CD14-positive monocyte (primary cell): Measurements from ENCODE around the gene DGKB. TPM values are rescaled to one million over a fixed set of nuclear protein-coding genes. Genes with fewer than 3 reads are reported as not detected.

Experiments used
- DNase-seq, 3 donors: peaks; one replicate each; pipeline ENCODE4 v3.0.0-alpha.2; 2011 to 2022
- H2AFZ ChIP-seq: 2 replicates; pipeline ENCODE4 v1.6.0; 2012; ENCODE audit warnings: mild to moderate bottlenecking, low read depth, low read length, inconsistent platforms; ENCODE audit not compliant: insufficient read depth, poor library complexity, severe bottlenecking
- H3K27ac ChIP-seq, 2 donors: 1 replicate in 1 of 2; 2 replicates in 1 of 2; pipeline ENCODE4 v1.5.1; 2012 to 2013; ENCODE audit warnings: low read length in 2 of 2, control low read depth in 1 of 2, inconsistent platforms in 1 of 2, low read depth in 1 of 2, mild to moderate bottlenecking in 1 of 2
- H3K27me3 ChIP-seq, 2 donors: one replicate each; pipeline versions ENCODE4 v1.6.0 to v1.6.1; 2011 to 2013; ENCODE audit warnings: low read length in 2 of 2; ENCODE audit not compliant: control insufficient read depth in 2 of 2, insufficient read depth in 2 of 2
- H3K36me3 ChIP-seq, 2 donors: replicated peaks in 1 of 2; 1 replicate in 1 of 2; 2 replicates in 1 of 2; pipeline versions ENCODE4 v1.5.1 to v1.6.1; 2012 to 2013; ENCODE audit warnings: low read length in 2 of 2, control low read depth in 1 of 2, inconsistent platforms in 1 of 2, mild to moderate bottlenecking in 1 of 2; ENCODE audit not compliant: insufficient read depth in 2 of 2, control insufficient read depth in 1 of 2
- H3K4me1 ChIP-seq, 2 donors: 1 replicate in 1 of 2; 2 replicates in 1 of 2; pipeline versions ENCODE4 v1.5.1 to v1.6.1; 2012 to 2013; ENCODE audit warnings: low read length in 2 of 2, control low read depth in 1 of 2, inconsistent platforms in 1 of 2, mild to moderate bottlenecking in 1 of 2, moderate library complexity in 1 of 2; ENCODE audit not compliant: insufficient read depth in 2 of 2, control insufficient read depth in 1 of 2
- H3K4me2 ChIP-seq: replicated peaks from 2 replicates; pipeline ENCODE3; 2012; ENCODE audit warnings: low read length, moderate library complexity, mild to moderate bottlenecking; ENCODE audit not compliant: poor library complexity, severe bottlenecking; ENCODE audit errors: extremely low read depth
- H3K4me3 ChIP-seq, 3 experiments: fragments of 200-600 bp in 1 of 3; sonication (generic) in 1 of 3; replicated peaks in 1 of 3; 1 replicate in 2 of 3; 2 replicates in 1 of 3; pipeline ENCODE4 v1.5.1; 2011 to 2013; ENCODE audit warnings: low read length in 3 of 3, mild to moderate bottlenecking in 3 of 3, control low read depth in 2 of 3, low read depth in 2 of 3, inconsistent platforms in 1 of 3, moderate library complexity in 1 of 3
- H3K79me2 ChIP-seq: 2 replicates; pipeline ENCODE4 v1.6.0; 2012; ENCODE audit warnings: mild to moderate bottlenecking, control low read depth, inconsistent platforms, low read length, moderate library complexity; ENCODE audit not compliant: insufficient read depth
- H3K9ac ChIP-seq: 2 replicates; pipeline ENCODE4 v1.6.0; 2017; ENCODE audit warnings: low read length, mild to moderate bottlenecking; ENCODE audit not compliant: insufficient read depth, poor library complexity, severe bottlenecking
- H3K9me3 ChIP-seq, 2 donors: replicated peaks in 1 of 2; 1 replicate in 1 of 2; 2 replicates in 1 of 2; pipeline versions ENCODE4 v1.5.1 to v1.6.1; 2012 to 2013; ENCODE audit warnings: low read length in 2 of 2, control low read depth in 1 of 2; ENCODE audit not compliant: control insufficient read depth in 1 of 2, insufficient read depth in 1 of 2
- H4K20me1 ChIP-seq: 2 replicates; pipeline ENCODE4 v1.6.0; 2012; ENCODE audit warnings: mild to moderate bottlenecking, low read length, control low read depth, moderate library complexity; ENCODE audit not compliant: insufficient read depth
- H3K27ac Mint-ChIP-seq, 7 donors: one replicate each; pipeline ENCODE4 v1.8.0; 2020; ENCODE audit warnings: mild to moderate bottlenecking in 7 of 7, mixed read lengths in 7 of 7, moderate library complexity in 6 of 7, inconsistent platforms in 2 of 7
- H3K27me3 Mint-ChIP-seq, 3 donors: one replicate each; pipeline ENCODE4 v1.8.0; 2021 to 2022; ENCODE audit warnings: low read depth in 3 of 3, mild to moderate bottlenecking in 3 of 3, mixed read lengths in 3 of 3, moderate library complexity in 3 of 3, inconsistent platforms in 1 of 3
- H3K36me3 Mint-ChIP-seq, 2 donors: one replicate each; pipeline ENCODE4 v1.8.0; 2020; ENCODE audit warnings: mixed read lengths in 2 of 2, inconsistent platforms in 1 of 2, mild to moderate bottlenecking in 1 of 2
- H3K4me1 Mint-ChIP-seq: one replicate; pipeline ENCODE4 v1.8.0; 2020; ENCODE audit warnings: mild to moderate bottlenecking, mixed read lengths
- H3K4me3 Mint-ChIP-seq, 2 donors: one replicate each; pipeline ENCODE4 v1.8.0; 2020; ENCODE audit warnings: mild to moderate bottlenecking in 2 of 2, mixed read lengths in 2 of 2, moderate library complexity in 1 of 2
- H3K9me3 Mint-ChIP-seq, 7 donors: one replicate each; pipeline ENCODE4 v1.8.0; 2020 to 2022; ENCODE audit warnings: mixed read lengths in 7 of 7, mild to moderate bottlenecking in 6 of 7, moderate library complexity in 6 of 7, inconsistent platforms in 2 of 7
- CTCF ChIP-seq: fragments of 200-600 bp; IDR thresholded peaks from one replicate; pipeline ENCODE4 v1.8.0; 2022; ENCODE audit warnings: antibody characterized with exemption, mild to moderate bottlenecking
- WGBS: methylation state at CpG from one replicate; pipeline ENCODE4 v1.1.5; 2013; ENCODE audit warnings: missing lambda C conversion rate; ENCODE audit not compliant: insufficient coverage; 5-methylcytosine and 5-hydroxymethylcytosine counted together
- intact Hi-C, 2 donors: fragments of 100-400 bp; cut with micrococcal nuclease; formaldehyde crosslinking; loops; one replicate each; pipeline versions ENCODE4 v1.15.0 to v1.15.1; 2023
- polyA plus RNA-seq, 3 donors: library from polyadenylated mRNA; depleted of rRNA in 1 of 3; unstranded in 2 of 3; stranded (reverse) in 1 of 3; fragments of 300-500 nt in 2 of 3; fragments of >200 nt in 1 of 3; fragmentation: Illumina TruSeq in 2 of 3; gene quantifications; 1 replicate in 2 of 3; 2 replicates in 1 of 3; pipeline ENCODE4 v1.2.3, GENCODE V29; 2012 to 2021

Gene DGKB
- polyA plus RNA-seq, 3 donors: not detected

- Histone ChIP-seq H3K27me3 (no peaks in the 10 kb centered on the region), H3K79me2 (no peaks in the 10 kb centered on the region), H4K20me1 (no peaks in the 10 kb centered on the region), H3K9me3 (peaks cover 0 to 9% of the 10 kb centered on the region in 2 donors), H3K4me1 (no peaks in the 10 kb centered on the region), H3K9ac (no peak overlapping the region), H2AFZ (no peak overlapping the region), H3K27ac (no peak overlapping the region), H3K36me3 (no peaks in the 10 kb centered on the region), H3K4me3 (no peak overlapping the region), H3K4me2 (no peak overlapping the region)
- no peak for TF ChIP-seq CTCF
- Mint-ChIP-seq H3K4me1 (no peaks in the 10 kb centered on the region), H3K27ac (no peak overlapping the region), H3K4me3 (no peak overlapping the region), H3K9me3 (peaks cover 0 to 5% (median 3%) of the 10 kb centered on the region in 7 donors), H3K27me3 (no peaks in the 10 kb centered on the region), H3K36me3 (no peaks in the 10 kb centered on the region)
- intact Hi-C loops: no loop called here
- DNase-seq: no peak
Measured at GRCh38 chr7:14395860-14396259, 506.7 kb downstream of the DGKB start.

- H3K4me3 Mint-ChIP-seq: no peak overlapping the region
- no peak for TF ChIP-seq CTCF
- H3K36me3 Mint-ChIP-seq: no peaks in the 10 kb centered on the region
- Histone ChIP-seq H3K27me3 (no peaks in the 10 kb centered on the region), H3K79me2 (no peaks in the 10 kb centered on the region), H3K27ac (no peak overlapping the region), H3K4me2 (no peak overlapping the region), H3K9ac (no peak overlapping the region), H4K20me1 (no peaks in the 10 kb centered on the region), H2AFZ (no peak overlapping the region), H3K4me3 (no peak overlapping the region), H3K4me1 (no peaks in the 10 kb centered on the region), H3K36me3 (no peaks in the 10 kb centered on the region), H3K9me3 (peaks cover 0 to 9% of the 10 kb centered on the region in 2 donors)
- intact Hi-C loops: no loop called here
- DNase-seq: no peak
- no CpG with 5 or more reads among the region's 2 CpGs for WGBS
- H3K4me1 Mint-ChIP-seq: no peaks in the 10 kb centered on the region
- peaks cover 0 to 5% (median 3%) of the 10 kb centered on the region in 7 donors for H3K9me3 Mint-ChIP-seq
- no peaks in the 10 kb centered on the region for H3K27me3 Mint-ChIP-seq
- H3K27ac Mint-ChIP-seq: no peak overlapping the region
Measured at GRCh38 chr7:14394786-14395185, 507.8 kb downstream of the DGKB start.
